Activated naive CD4-positive, alpha-beta T cell treated with anti-CD3 and anti-CD28 coated beads, Interleukin-2, amount 50 U/mL, for 16 hours (primary cell): Measurements from ENCODE around the gene RAE1.

Source experiments
- DNase-seq: peaks from one replicate; pipeline ENCODE4 v3.0.0-alpha.2; 2020

Gene RAE1

GRCh38 chr20:57351042-57351783, at the start of gene RAE1:
TSS of gene RAE1 (plus strand) at chr20:57351255. CDS start at chr20:57354039, 2,784 bp downstream.
- DNase-seq, result peak; percentile 92

GRCh38 chr20:57306747-57307146, 44.3 kb upstream of the RAE1 start:
- no peak for DNase-seq

GRCh38 chr20:57308451-57309271, 42.4 kb upstream of the RAE1 start:
- DNase-seq, result no peak

GRCh38 chr20:57309544-57310115, 41.4 kb upstream of the RAE1 start:
- no peak for DNase-seq

GRCh38 chr20:57310821-57311514, 40.1 kb upstream of the RAE1 start:
- no peak for DNase-seq

GRCh38 chr20:57312138-57312537, 38.9 kb upstream of the RAE1 start:
- no peak for DNase-seq

- no peak for DNase-seq
Measured at GRCh38 chr20:57313230-57313629, 37.8 kb upstream of the RAE1 start.

- no peak for DNase-seq
Measured at GRCh38 chr20:57313951-57314350, 37.1 kb upstream of the RAE1 start.

- DNase-seq, result no peak
Measured at GRCh38 chr20:57315083-57315975, 35.7 kb upstream of the RAE1 start.

GRCh38 chr20:57315976-57316480, 35.0 kb upstream of the RAE1 start:
- DNase-seq, result no peak

GRCh38 chr20:57316795-57317201, 34.3 kb upstream of the RAE1 start:
- DNase-seq, result no peak

GRCh38 chr20:57317316-57317788, 33.7 kb upstream of the RAE1 start:
- no peak for DNase-seq

- no peak for DNase-seq
Measured at GRCh38 chr20:57317789-57318371, 33.2 kb upstream of the RAE1 start.

GRCh38 chr20:57319584-57319983, 31.5 kb upstream of the RAE1 start:
- no peak for DNase-seq

GRCh38 chr20:57320358-57320757, 30.7 kb upstream of the RAE1 start:
- no peak for DNase-seq

- DNase-seq, result no peak
Measured at GRCh38 chr20:57321142-57321541, 29.9 kb upstream of the RAE1 start.

- no peak for DNase-seq
Measured at GRCh38 chr20:57322476-57322875, 28.6 kb upstream of the RAE1 start.

GRCh38 chr20:57323034-57323433, 28.0 kb upstream of the RAE1 start:
- no peak for DNase-seq

GRCh38 chr20:57325632-57326356, 25.3 kb upstream of the RAE1 start:
- DNase-seq, result no peak

GRCh38 chr20:57326667-57327455, 24.2 kb upstream of the RAE1 start:
- DNase-seq, result no peak
